ENCODE data around the gene PVALEF. TPM values are rescaled to one million over a fixed set of nuclear protein-coding genes. Genes with fewer than 3 reads are reported as not detected.

PVALEF gene
- total and polyA plus RNA-seq, 2 of the 13 experiments (the other 11 are each of a cell fraction or from before 2014, with no cell fraction given): 0.18 TPM

DNA sequence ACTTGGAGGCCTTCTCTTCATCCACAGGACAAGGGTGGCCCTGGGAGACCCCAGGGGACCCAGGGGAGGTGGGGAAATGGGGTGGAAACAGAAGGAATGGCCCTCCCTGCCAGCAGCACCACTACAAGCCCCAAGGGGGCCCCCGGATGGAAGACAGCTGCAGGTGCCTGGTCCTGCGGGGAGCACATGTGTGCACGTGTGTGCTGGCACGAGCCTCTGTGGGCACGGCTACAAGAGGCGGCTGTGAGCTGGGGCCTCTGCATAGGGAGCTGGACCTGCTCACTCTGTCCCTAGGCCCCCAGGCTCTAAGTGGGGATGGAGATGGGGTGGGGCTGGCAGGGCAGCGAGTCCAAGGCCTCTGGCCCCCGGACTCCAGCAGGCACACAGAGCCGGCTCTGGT, 13.9 kb downstream of the PVALEF start (continued):
- TF ChIP-seq RBFOX2 (IDR thresholded peaks at IDR 0.05; ENCODE audit: low read depth, low read length) (no peak), MED1 (CRISPR knock-in tag; IDR thresholded peaks at IDR 0.05) (no peak), ZNF557 (CRISPR knock-in tag; IDR thresholded peaks at IDR 0.05) (no peak), ZNF296 (CRISPR knock-in tag; conservative IDR thresholded peaks at IDR 0.05) (0 out of 2 replicates have a peak, but pooled peaks have one; percentile 52), ZNF232 (CRISPR knock-in tag; IDR thresholded peaks at IDR 0.05; ENCODE audit: borderline replicate concordance) (no peak), TBX2 (CRISPR knock-in tag; IDR thresholded peaks at IDR 0.05; ENCODE audit: borderline replicate concordance) (no peak), HNRNPLL (IDR thresholded peaks at IDR 0.05; ENCODE audit: low read depth, low read length, poor library complexity, severe bottlenecking) (peak; percentile 18), GATAD2A (CRISPR knock-in tag; IDR thresholded peaks at IDR 0.05) (no peak), ZNF879 (CRISPR knock-in tag; IDR thresholded peaks at IDR 0.05) (no peak), ZNF44 (CRISPR knock-in tag; IDR thresholded peaks at IDR 0.05) (no peak), ONECUT2 (CRISPR knock-in tag; IDR thresholded peaks at IDR 0.05) (no peak), HMG20A (CRISPR knock-in tag; IDR thresholded peaks at IDR 0.05; ENCODE audit: borderline replicate concordance) (no peak), SALL1 (CRISPR knock-in tag; IDR thresholded peaks at IDR 0.05) (no peak), HNRNPL (IDR thresholded peaks at IDR 0.05; ENCODE audit: low read depth, low read length) (peak; percentile 74; the same call in 1 of the 2 replicates), ELF1 (CRISPR knock-in tag; IDR thresholded peaks at IDR 0.05) (no peak), ZNF75D (CRISPR knock-in tag; IDR thresholded peaks at IDR 0.05; ENCODE audit: borderline replicate concordance) (no peak), ZBTB42 (CRISPR knock-in tag; IDR thresholded peaks at IDR 0.05) (no peak), ZNF326 (CRISPR knock-in tag; IDR thresholded peaks at IDR 0.05; ENCODE audit: borderline replicate concordance) (no peak), SAP130 (CRISPR knock-in tag; IDR thresholded peaks at IDR 0.05; ENCODE audit: low read depth) (no peak)
- TF ChIP-seq, protein P1, sequence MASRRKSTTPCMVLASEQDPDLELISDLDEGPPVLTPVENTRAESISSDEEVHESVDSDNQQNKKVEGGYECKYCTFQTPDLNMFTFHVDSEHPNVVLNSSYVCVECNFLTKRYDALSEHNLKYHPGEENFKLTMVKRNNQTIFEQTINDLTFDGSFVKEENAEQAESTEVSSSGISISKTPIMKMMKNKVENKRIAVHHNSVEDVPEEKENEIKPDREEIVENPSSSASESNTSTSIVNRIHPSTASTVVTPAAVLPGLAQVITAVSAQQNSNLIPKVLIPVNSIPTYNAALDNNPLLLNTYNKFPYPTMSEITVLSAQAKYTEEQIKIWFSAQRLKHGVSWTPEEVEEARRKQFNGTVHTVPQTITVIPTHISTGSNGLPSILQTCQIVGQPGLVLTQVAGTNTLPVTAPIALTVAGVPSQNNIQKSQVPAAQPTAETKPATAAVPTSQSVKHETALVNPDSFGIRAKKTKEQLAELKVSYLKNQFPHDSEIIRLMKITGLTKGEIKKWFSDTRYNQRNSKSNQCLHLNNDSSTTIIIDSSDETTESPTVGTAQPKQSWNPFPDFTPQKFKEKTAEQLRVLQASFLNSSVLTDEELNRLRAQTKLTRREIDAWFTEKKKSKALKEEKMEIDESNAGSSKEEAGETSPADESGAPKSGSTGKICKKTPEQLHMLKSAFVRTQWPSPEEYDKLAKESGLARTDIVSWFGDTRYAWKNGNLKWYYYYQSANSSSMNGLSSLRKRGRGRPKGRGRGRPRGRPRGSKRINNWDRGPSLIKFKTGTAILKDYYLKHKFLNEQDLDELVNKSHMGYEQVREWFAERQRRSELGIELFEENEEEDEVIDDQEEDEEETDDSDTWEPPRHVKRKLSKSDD (CRISPR knock-in tag; IDR thresholded peaks at IDR 0.05; ENCODE audit: low read depth): no peak
- TF ChIP-seq, protein P2, sequence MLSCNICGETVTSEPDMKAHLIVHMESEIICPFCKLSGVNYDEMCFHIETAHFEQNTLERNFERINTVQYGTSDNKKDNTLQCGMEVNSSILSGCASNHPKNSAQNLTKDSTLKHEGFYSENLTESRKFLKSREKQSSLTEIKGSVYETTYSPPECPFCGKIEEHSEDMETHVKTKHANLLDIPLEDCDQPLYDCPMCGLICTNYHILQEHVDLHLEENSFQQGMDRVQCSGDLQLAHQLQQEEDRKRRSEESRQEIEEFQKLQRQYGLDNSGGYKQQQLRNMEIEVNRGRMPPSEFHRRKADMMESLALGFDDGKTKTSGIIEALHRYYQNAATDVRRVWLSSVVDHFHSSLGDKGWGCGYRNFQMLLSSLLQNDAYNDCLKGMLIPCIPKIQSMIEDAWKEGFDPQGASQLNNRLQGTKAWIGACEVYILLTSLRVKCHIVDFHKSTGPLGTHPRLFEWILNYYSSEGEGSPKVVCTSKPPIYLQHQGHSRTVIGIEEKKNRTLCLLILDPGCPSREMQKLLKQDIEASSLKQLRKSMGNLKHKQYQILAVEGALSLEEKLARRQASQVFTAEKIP (CRISPR knock-in tag; IDR thresholded peaks at IDR 0.05; ENCODE audit: borderline replicate concordance): no peak
- TF ChIP-seq, protein P3, sequence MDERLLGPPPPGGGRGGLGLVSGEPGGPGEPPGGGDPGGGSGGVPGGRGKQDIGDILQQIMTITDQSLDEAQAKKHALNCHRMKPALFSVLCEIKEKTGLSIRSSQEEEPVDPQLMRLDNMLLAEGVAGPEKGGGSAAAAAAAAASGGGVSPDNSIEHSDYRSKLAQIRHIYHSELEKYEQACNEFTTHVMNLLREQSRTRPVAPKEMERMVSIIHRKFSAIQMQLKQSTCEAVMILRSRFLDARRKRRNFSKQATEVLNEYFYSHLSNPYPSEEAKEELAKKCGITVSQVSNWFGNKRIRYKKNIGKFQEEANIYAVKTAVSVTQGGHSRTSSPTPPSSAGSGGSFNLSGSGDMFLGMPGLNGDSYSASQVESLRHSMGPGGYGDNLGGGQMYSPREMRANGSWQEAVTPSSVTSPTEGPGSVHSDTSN (CRISPR knock-in tag; IDR thresholded peaks at IDR 0.05): no peak
- TF ChIP-seq, protein P4, sequence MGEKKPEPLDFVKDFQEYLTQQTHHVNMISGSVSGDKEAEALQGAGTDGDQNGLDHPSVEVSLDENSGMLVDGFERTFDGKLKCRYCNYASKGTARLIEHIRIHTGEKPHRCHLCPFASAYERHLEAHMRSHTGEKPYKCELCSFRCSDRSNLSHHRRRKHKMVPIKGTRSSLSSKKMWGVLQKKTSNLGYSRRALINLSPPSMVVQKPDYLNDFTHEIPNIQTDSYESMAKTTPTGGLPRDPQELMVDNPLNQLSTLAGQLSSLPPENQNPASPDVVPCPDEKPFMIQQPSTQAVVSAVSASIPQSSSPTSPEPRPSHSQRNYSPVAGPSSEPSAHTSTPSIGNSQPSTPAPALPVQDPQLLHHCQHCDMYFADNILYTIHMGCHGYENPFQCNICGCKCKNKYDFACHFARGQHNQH (CRISPR knock-in tag; IDR thresholded peaks at IDR 0.05): no peak
- TF ChIP-seq, protein P5, sequence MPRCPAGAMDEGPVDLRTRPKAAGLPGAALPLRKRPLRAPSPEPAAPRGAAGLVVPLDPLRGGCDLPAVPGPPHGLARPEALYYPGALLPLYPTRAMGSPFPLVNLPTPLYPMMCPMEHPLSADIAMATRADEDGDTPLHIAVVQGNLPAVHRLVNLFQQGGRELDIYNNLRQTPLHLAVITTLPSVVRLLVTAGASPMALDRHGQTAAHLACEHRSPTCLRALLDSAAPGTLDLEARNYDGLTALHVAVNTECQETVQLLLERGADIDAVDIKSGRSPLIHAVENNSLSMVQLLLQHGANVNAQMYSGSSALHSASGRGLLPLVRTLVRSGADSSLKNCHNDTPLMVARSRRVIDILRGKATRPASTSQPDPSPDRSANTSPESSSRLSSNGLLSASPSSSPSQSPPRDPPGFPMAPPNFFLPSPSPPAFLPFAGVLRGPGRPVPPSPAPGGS (CRISPR knock-in tag; IDR thresholded peaks at IDR 0.05): no peak
- TF ChIP-seq, protein P6, sequence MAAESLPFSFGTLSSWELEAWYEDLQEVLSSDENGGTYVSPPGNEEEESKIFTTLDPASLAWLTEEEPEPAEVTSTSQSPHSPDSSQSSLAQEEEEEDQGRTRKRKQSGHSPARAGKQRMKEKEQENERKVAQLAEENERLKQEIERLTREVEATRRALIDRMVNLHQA (CRISPR knock-in tag; IDR thresholded peaks at IDR 0.05): no peak
